Middle frontal gyrus (tissue), 1 donor: ENCODE results near the gene RAB38.

Source experiments
- DNase-seq: peaks from one replicate; pipeline ENCODE4 v3.0.0-alpha.2; 2015; ENCODE audit warnings: low spot score; ENCODE audit errors: extremely low spot score

RAB38 gene

GRCh38 chr11:88174709-88175568 lies at the start of gene RAB38:
Gene RAB38 (minus strand): TSS chr11:88175443. CDS start chr11:88175384, 59 bp downstream.
- no peak for DNase-seq

- no peak for DNase-seq
Observed at GRCh38 chr11:88213406-88213805, 38.2 kb upstream of the RAB38 start.

GRCh38 chr11:88212300-88212699 lies 37.1 kb upstream of the RAB38 start:
- DNase-seq, result no peak

GRCh38 chr11:88208745-88209144 lies 33.5 kb upstream of the RAB38 start:
- no peak for DNase-seq

- no peak for DNase-seq
Observed at GRCh38 chr11:88206751-88207150, 31.5 kb upstream of the RAB38 start.

GRCh38 chr11:88204353-88204752 lies 29.1 kb upstream of the RAB38 start:
- no peak for DNase-seq

GRCh38 chr11:88203604-88204003 lies 28.4 kb upstream of the RAB38 start:
- DNase-seq, result no peak

GRCh38 chr11:88202498-88202897 lies 27.3 kb upstream of the RAB38 start:
- no peak for DNase-seq

- no peak for DNase-seq
Observed at GRCh38 chr11:88196393-88196792, 21.1 kb upstream of the RAB38 start.

GRCh38 chr11:88195908-88196307 lies 20.7 kb upstream of the RAB38 start:
- no peak for DNase-seq

- no peak for DNase-seq
Observed at GRCh38 chr11:88194990-88195389, 19.7 kb upstream of the RAB38 start.

GRCh38 chr11:88193278-88193677 lies 18.0 kb upstream of the RAB38 start:
- DNase-seq, result no peak

- no peak for DNase-seq
Observed at GRCh38 chr11:88188932-88189253, 13.7 kb upstream of the RAB38 start.

GRCh38 chr11:88188251-88188931 lies 13.1 kb upstream of the RAB38 start:
- DNase-seq, result no peak

- DNase-seq, result no peak
Observed at GRCh38 chr11:88183233-88183632, 8.0 kb upstream of the RAB38 start.

GRCh38 chr11:88181776-88182175 lies 6.5 kb upstream of the RAB38 start:
- no peak for DNase-seq

GRCh38 chr11:88179971-88180629 lies 4.9 kb upstream of the RAB38 start:
- DNase-seq, result no peak

GRCh38 chr11:88179141-88179540 lies 3.9 kb upstream of the RAB38 start:
- DNase-seq, result no peak

GRCh38 chr11:88178191-88178590 lies 2.9 kb upstream of the RAB38 start:
- no peak for DNase-seq

- no peak for DNase-seq
Observed at GRCh38 chr11:88175569-88176075, 379 bp upstream of the RAB38 start.

- no peak for DNase-seq
Observed at GRCh38 chr11:88173956-88174355, 1.3 kb downstream of the RAB38 start.

GRCh38 chr11:88171982-88172381 lies 3.3 kb downstream of the RAB38 start:
- no peak for DNase-seq
